Endothelial cell of coronary artery (primary cell): ENCODE measurements around the gene ZNF879. TPM values are rescaled to one million over a fixed set of nuclear protein-coding genes. Genes with fewer than 3 reads are reported as not detected.

Experiments
- total RNA-seq: library from RNA; depleted of rRNA; stranded (reverse); fragments of >200 nt; gene quantifications from 2 replicates; pipeline ENCODE4 v1.2.3, GENCODE V29; 2014

The ZNF879 gene
- 2.8 and 5.6 TPM in 2 replicates for total RNA-seq

DNA sequence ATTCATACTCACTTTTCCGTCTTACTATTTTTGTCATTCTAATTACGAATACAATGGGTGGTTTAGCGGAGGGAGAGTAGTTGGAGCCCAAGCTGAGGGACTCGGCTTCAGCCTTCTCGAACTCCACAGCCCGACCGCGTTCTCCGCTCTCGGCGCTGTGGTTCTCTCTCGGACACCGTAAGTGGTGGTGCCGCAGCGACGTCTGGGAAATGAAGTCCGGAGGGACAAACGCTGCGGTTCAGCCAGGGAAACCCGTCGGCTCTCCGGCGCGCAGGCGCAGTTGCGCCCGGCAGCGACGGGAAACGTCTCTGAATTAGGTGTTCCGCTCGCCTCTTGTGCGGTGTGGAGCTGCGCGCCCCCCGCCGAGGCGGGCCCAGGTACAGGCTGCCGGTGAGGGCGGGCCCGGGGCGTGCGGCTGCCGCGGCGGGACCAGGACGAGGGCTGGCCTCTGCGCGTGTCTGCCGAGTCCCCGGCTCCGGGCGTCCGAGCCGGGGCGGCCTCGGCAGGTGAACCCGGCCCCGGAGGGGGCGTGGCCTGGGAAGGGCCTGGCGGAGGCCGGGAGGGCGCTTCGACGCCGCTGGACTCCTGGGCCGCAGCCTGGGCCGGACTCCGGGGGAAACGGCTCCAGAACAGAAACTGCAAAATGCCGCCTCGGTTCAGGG is at the start of gene ZNF879:
Gene ZNF879, plus strand, starts transcription at position 277 of the 662 bp plus-strand sequence. CDS start 1,201 bp downstream, outside the sequence.

DNA sequence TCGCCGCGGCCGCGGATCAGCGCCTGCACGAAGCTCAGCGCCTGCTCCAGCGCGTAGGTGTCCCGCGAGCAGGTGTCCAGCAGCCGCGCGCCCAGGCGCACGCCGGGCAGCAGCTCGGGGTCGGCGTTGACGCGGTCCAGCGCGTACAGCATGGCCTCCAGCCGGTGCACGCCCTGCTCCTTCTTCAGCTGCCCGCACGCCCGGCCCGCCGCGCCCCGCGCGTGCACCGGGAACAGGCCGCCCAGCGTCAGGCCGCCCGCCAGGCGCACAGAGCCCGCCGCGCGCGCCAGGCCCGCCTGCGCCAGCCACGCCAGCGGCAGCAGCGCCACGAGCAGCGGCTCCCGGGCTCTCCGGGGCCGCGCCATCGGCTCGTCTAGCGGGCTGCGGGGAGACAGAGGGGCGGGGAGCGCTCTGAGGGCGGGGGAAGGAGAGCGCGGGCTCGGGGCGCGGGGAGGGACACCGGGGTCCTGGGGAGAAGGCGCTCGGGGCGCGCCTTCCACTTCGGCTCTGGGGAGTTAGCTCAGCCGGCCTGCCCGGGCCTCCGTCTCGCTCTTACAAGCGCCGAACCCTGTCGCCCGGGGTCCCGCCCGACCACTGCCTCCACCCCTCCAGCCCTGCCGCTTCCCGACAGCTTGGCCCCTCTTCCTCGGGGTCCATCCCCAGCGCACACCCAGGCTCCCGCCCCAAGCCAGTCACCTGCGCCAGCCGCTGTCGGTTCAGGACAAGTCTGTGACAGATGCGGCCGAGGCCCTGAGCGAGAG is 28.8 kb upstream of the ZNF879 start, which contains the start of gene GRM6:
Gene GRM6, minus strand, starts transcription at position 741 of the 761 bp plus-strand sequence. Its CDS starts 376 bp downstream, at position 365.

DNA sequence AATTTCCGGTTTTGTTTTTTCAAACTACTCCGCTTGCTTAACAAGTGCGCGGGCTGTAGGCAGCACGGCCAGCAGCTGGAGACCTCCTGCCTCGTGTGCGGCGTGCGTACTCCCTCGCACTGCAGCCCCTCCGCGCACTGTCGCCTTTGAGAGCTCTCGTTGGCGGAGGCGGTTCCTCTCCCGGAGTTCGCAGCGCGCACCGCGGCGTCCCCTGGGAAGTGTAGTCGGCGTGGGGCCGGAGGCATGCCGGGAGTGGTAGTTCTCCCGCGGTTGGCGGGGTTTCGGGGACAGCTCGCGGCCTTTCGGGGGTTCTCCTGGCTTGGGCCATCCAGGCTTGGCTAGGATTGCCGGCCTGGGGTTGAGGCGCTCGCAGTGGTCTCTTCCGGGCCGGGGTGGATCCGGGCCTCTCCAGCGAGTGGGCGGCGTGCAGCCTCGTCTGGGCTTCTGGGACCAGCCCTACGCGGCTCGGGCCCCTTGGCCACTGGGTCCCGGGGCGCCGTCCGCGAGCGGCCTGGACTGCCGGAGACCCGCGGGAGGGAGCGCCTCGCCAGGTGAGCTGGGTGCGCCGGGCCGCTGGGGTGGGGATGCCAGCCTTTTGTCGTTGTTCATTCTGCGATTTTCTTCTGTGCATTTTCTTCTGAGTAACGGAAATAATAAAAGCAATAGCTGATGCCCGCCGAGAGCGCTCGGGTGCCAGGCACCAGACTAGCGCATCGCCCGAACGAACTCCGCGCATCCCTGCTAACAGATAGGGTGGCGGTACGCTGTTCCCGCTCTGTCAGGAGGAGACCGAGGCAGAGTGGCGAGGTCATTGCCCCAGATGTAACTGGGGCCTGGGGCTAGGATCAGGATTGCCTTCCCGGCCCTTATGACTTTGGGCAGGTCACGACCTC is 36.8 kb downstream of the ZNF879 start, which contains the start of gene ZNF354C:
Gene ZNF354C, plus strand, starts transcription at position 258 of the 893 bp plus-strand sequence. CDS start 1,696 bp downstream, outside the sequence.

Other genes starting within 250 kb of the ZNF879 start
- gene ZNF354B, start 163.9 kb upstream of the ZNF879 start, total RNA-seq: 6.1 and 12.0 TPM in 2 replicates
- 0.18 and 0.66 TPM in 2 replicates for gene ZFP2, start 127.9 kb upstream of the ZNF879 start, total RNA-seq
- gene ZNF454, start 82.6 kb upstream of the ZNF879 start, total RNA-seq: 1.2 TPM in 1 of 2 replicates, not detected in the other
- gene GRM6, start 28.5 kb upstream of the ZNF879 start, total RNA-seq: not detected in 2 replicates
- 4.0 and 7.6 TPM in 2 replicates for gene ZNF354C, start 36.6 kb downstream of the ZNF879 start, total RNA-seq